Stimulated activated CD4-positive, alpha-beta T cell treated with anti-CD3 and anti-CD28 coated beads, Interleukin-12 subunit alpha, Interleukin-12 subunit beta, amount 100 ng/mL, for 24 hours (primary cell): Measurements from ENCODE around the gene KRTAP5-3.
"Not testable (repeated sequence)": the region's sequence is repeated elsewhere in the genome, so short reads cannot be mapped to it uniquely, and the experiment has no call there.

ENCODE experiments used
- DNase-seq, 2 experiments: peaks; one replicate each; pipeline ENCODE4 v3.0.0-alpha.2; 2020; ENCODE audit warnings: low read depth in 2 of 2

The KRTAP5-3 gene

DNA sequence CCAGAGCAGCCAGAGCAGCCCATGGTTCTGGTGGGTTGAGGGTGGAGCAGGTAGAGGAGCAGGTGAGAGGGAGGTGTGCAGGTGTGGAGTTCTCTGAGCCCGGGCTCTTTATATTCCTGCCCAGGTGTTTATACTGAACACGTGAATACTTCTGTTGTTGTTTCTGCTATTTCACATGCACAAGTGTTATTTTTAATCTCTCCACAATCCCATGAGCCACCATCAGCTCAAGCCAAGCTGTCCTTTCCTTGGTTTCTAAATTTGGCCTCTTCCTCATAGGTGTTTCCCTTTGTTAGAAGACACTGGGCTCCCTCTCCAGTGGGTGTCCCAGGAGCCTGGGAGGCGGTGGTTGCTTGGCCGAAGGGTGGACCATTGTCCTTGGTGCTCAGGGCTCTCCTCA is at the start of gene KRTAP5-3:
KRTAP5-3 (minus strand) TSS at position 101 of the 400 bp plus-strand sequence; CDS start at position 23, 78 bp downstream.
- DNase-seq = no peak

- no peak for DNase-seq
These were observed 48.4 kb upstream of the KRTAP5-3 start for GRCh38 chr11:1656670-1657069.

GRCh38 chr11:1656061-1656441 is 47.8 kb upstream of the KRTAP5-3 start:
- no peak for DNase-seq

DNA sequence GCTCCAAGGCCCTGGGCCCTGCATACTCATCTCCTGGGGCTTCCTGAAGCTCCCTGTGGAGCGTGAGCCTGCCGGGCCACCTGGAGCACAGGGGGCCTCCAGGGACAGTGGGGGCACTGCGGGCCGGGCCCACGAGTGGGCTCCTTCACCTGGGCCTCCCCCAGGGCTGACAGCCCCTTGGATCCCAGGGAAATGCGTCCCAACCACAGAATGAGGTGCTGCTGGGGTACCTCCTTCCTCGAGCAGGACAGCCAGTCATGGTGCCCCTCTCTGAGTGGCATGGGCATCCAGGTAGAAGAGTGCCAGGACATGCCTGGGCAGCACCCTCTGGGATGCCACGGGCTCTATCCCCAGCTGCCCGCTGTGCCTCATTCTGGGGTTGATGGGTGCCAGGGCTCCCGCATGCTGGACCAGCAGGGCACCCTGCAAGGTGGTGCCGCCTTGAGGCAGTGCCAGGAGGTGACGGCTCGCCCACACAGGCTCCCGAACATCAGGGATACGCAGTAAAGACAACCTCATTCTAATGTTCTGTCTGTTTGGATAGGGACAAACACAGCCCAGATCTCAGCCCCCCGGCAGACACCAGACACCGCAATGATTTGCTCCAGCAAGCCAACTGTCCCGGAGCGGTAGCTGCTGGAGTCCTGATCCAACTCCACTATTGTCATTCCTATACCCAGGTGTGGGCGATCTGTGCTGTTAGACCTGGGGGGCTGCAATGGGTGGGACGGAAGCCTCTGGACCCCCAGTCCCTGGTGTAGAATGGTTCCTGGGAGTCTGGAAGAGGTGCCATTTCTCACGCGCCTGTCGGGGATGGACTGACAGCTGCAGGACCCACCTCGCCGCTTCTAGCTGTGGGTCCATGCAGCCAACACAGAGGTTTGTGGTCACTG is 47.2 kb upstream of the KRTAP5-3 start:
- no peak for DNase-seq

DNA sequence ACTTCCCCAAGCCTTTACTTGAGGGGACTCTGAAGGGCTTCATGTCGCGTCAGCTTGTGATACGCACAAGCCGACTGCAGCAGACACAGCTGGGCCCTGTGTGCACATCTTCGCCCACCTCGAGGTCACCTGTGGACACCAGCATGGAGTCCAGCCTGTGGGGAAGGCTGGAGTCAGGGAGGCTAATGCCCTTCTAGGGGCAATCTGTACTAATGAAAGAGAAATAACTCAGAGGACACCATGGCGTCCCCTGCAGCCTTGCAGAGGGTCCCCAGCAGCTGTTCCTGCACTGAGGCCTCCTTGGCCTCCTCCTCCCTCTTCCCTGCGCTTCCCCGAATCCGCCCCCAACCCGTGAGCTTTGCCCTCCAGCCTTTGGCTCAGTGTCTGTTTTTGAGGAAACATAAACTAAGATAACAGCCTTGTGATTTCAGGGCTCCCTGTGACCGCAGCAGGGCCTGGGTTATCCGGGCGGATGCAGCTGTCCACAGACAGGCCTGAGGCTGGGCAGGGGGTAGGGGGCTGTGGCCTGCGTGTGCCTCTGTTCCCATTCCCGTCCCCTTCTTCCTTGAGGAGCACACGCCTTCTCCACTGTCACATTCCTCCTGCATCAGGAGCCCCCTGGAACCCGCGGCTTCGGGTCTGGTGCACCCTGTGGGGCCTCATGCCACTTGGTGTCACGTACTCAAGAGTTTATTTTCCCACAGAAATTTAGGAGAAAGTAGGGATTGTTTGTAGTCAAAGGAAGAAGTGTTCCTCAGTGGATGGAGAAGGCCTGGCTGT is 46.3 kb upstream of the KRTAP5-3 start:
- no peak for DNase-seq

DNA sequence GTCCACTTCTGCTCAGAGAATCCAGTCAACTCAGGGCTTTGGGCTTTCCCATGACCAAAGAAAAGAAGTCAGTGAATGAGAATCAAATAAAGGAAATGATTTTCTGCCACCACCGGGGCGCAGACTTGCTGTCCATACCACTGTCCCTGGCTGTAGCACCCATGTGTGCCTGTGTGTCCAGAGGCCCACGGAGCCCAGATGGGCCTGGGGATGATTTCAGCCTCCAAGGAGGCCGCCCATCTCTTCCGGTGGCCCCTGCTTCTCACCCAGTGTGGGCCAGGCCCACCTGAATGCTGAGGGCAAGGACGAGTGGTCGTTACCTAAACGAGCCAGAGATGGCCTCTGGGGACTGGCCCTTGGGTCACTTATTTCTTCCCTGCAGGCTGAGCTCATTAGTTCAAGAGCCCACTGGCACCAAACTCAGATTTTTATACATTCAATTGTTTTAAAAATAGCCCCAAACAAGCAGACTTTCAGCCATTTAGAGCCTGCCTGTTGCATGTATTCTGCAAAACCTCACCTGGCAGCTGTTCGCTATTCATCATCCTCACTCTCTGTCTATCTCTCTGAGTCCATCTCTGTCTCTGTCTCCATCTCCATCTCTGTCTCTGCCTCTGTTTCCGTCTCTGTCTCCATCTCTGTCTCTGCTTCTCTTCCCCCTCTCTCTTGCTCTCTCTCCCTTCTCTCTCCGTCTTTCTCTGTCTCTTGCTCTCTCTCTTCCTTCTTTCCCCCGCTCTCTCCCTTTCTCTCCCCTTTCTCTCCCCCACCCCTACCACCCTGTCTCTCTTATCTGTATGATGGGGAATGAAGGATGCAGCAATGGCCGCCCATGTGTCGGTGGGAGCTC is 45.5 kb upstream of the KRTAP5-3 start:
- DNase-seq = no peak

- peak; percentile 56 to 71 for DNase-seq
These were observed 44.7 kb upstream of the KRTAP5-3 start for GRCh38 chr11:1652771-1653540.

- no peak for DNase-seq
These were observed 44.1 kb upstream of the KRTAP5-3 start for GRCh38 chr11:1652442-1652770.

DNA sequence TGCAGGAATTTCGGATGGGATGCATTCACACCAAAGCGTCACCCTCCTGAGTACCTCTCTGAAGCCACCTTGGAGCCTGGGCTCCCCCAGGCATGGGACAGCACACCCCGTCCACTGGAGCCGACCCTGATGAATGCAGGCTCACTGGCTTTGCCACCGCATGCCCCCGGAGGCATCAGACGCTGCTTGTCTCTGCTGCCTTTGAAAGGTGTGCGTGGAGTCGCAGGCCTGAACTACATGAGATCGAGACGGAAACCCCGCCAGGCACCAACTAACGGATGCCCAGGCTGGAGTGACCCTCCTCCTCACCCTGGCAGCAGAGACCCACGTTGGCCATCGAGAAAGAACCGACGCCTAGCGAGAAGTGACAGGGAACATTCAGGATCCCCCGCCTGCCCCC is 43.8 kb upstream of the KRTAP5-3 start:
- DNase-seq = no peak

GRCh38 chr11:1651411-1651980 is 43.2 kb upstream of the KRTAP5-3 start:
- DNase-seq = no peak

- no peak for DNase-seq
These were observed 42.6 kb upstream of the KRTAP5-3 start for GRCh38 chr11:1650918-1651262.

DNA sequence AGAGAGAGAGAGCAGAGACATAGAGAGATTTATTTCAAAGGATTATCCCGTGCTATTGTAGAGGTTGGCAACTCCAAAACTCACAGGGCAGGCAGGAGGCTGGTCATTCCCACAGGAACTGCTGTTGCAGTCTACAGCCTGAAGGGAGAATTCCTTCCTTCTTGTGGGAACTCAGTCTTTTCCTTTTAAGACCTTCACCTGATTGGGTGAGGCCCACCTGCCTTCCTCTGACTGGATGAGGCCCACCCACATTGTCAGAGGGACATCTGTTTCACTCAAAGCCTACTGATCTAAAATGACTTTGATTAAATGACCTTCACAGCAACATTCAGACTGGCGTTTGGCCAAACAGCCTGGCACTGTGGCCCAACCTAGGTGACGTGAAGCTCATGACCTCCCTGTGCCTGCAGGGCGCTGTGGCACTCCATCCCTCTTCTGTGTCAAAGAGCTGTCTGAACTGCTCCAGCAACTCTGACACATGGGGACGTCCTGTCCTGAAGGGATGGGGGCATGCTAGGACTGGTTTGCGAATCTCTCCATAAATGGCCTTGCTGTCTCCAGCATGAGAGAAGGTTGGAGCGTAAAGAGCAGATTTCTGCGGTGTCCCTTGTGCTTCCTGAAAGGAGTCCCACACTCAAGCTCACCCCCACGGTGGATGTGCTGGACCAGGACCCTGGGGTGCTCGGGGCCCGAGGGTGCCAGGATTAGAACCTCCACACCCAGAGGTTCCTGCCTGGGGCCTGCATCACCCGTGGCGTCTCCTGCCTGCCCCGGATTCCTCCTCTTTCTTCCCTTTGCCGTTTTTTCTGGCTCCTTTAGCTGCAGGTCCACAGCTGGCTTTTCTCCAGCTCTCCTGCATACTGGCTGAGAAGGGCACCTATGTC is 42.0 kb upstream of the KRTAP5-3 start:
- no peak for DNase-seq

DNA sequence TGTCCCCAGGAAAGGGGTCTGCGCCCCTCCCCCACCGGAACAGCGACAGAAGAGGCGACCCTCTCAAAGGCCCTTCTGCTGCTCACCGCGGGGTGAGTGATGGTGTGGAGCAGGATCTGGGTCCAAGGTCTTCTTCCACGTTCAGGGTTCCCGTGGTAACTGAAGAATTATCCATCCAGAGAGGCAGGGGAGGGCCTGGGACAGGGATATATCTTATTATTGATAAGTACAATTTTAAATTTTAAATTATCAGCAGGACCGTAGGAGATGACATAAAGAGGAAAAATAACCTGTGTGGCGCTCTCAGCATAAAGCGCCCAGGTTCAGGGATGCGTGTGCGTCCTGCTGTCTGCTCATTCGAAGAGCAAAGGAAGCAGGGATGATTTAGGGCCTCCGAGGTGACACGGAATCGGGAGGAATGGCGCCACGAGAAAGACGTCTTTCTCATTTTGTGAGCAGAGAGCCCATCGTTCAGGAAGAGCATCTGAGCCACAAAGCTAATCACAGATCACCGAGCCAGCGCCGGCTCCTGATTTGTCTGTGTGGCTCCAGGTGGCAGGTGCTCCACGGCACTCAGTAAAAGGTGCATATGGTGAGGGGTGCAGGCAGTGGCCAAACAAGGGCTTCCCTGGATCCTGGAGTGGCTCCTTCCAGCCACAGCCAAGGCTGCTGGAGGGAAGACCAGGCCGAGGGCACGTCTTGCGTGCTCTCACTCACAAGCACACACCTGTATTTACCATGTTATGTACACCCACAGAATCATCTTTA is 40.6 kb upstream of the KRTAP5-3 start:
- DNase-seq = no peak

DNA sequence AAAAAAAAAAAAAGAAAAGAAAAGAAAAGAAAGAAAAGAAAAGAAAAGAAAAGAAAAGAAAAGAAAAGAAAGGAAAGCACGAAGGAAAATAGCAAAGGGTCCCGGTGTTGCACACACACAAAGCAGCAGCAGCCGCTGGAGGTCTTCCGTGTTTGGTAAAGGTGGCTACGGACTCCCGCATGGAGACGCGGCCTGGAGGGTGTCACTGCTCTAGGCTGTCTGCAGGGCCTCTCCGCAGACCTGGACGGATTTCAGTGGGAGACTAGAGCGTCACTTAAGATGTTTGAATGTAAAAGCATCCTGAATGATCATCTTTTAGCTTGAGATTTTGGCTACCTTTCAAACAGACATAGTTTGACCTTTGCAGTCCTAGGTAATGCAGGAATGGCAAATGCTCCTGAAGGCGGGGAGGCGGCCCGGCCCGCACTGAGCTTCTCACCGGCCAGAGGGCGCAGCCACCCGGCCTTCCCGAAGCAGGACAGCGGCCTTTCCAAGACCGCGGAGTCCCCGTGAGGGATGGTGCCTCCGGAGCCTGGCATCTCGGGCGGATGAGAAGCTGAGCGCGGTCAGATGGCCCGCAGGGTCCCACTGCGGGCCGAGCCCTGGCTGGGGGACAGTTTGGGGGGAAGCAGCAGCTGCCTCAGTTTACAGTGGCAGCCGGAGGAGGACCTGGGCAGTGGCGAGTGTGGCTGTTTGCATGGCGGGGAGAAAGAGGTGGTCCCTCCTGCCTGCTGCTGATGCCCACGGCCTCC is 39.8 kb upstream of the KRTAP5-3 start:
- DNase-seq = no peak

GRCh38 chr11:1646540-1646939 is 38.3 kb upstream of the KRTAP5-3 start:
- DNase-seq = not testable (repeated sequence)

GRCh38 chr11:1645357-1645821 is 37.1 kb upstream of the KRTAP5-3 start:
- no peak for DNase-seq

DNA sequence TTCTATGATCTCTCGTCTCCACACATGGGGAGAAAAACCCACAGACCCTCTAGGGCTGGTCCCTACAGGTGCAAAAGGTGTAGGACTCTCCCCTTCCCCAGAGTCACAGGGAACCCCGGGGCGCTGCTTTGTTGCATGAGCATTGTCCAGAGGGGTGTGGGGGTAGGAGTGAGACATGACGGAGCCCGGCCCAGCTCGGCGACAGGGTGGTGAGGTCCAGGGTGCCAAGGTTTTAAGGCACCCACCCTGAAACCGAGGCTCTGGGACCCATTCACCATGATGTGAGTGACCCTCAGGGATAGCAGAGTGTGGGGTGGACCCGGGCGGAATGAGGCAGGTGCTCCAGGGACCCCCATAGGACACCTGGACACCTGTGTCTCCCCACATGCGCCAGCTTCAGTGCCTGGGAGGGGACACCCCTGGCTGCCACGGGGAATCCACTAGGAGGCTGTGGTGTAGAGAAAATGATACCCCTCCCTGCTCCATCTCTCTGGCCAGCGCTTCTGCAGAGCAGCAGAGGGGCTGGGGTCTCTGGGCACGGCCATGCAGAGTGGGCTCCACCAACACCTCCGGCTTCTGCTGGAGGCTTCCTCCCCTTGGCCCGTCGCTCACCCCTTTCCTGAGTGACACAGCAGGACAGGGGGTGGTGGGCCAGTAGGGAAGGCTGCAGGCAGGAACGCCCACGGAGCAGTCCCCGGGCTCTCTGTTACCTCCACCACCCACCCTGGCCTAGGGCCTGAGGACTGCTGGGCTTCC is 36.5 kb upstream of the KRTAP5-3 start:
- DNase-seq = no peak
